CD4-positive, alpha-beta T cell (primary cell): Measurements from ENCODE around the gene FOXO4. TPM values are rescaled to one million over a fixed set of nuclear protein-coding genes. Genes with fewer than 3 reads are reported as not detected.
A peak's percentile ranks its signal among the peaks of the same experiment; 100 is the strongest.

Experiments used
- ATAC-seq: fragments of 200-7000 bp; cut with Tn5 transposase; one replicate; pipeline ENCODE4 v1.10.0; 2022; ENCODE audit warnings: mild to moderate bottlenecking; ENCODE audit not compliant: poor library complexity
- CTCF ChIA-PET: fragments of 350-600 bp; sonication (Branson Sonifier 250); formaldehyde crosslinking; loops from one replicate; lab custom pipeline; 2021; ENCODE audit warnings: antibody characterized with exemption, inconsistent platforms; lab: Charles Lee
- POLR2A ChIA-PET: fragments of 350-600 bp; sonication (Branson Sonifier 250); formaldehyde crosslinking; loops from one replicate; lab custom pipeline; 2021; ENCODE audit warnings: antibody characterized with exemption, inconsistent platforms; lab: Charles Lee
- DNase-seq, 14 experiments: peaks; one replicate each; pipeline ENCODE4 v3.0.0-alpha.2; 2013 to 2020; ENCODE audit warnings: mixed read lengths in 2 of 14
- H3K27ac ChIP-seq, 2 donors: one replicate each; pipeline versions ENCODE4 v1.5.1 to v1.7.0; 2013; ENCODE audit warnings: low read length in 2 of 2, low read depth in 1 of 2, mild to moderate bottlenecking in 1 of 2
- H3K27me3 ChIP-seq, 2 experiments: 1 replicate in 1 of 2; 2 replicates in 1 of 2; pipeline versions ENCODE4 v1.6.1 to v1.7.0; 2013; ENCODE audit warnings: low read length in 2 of 2, control low read depth in 1 of 2, mild to moderate bottlenecking in 1 of 2, moderate library complexity in 1 of 2; ENCODE audit not compliant: insufficient read depth in 2 of 2, control insufficient read depth in 1 of 2
- H3K36me3 ChIP-seq: one replicate; pipeline ENCODE4 v1.6.1; 2013; ENCODE audit warnings: low read length, control low read depth; ENCODE audit not compliant: insufficient read depth
- H3K4me1 ChIP-seq: one replicate; pipeline ENCODE4 v1.6.1; 2013; ENCODE audit warnings: low read length, control low read depth; ENCODE audit not compliant: insufficient read depth
- H3K4me3 ChIP-seq: one replicate; pipeline ENCODE4 v1.5.1; 2013; ENCODE audit warnings: mild to moderate bottlenecking, low read length, moderate library complexity
- H3K9me3 ChIP-seq, 2 experiments: 1 replicate in 1 of 2; 2 replicates in 1 of 2; pipeline versions ENCODE4 v1.6.1 to v1.7.0; 2013; ENCODE audit warnings: low read length in 2 of 2, mild to moderate bottlenecking in 2 of 2, control low read depth in 1 of 2, moderate library complexity in 1 of 2; ENCODE audit not compliant: control insufficient read depth in 1 of 2, insufficient read depth in 1 of 2
- H3K27ac Mint-ChIP-seq: one replicate; pipeline ENCODE4 v1.8.0; 2020; ENCODE audit warnings: mixed read lengths
- H3K27me3 Mint-ChIP-seq: one replicate; pipeline ENCODE4 v1.8.0; 2021; ENCODE audit warnings: mixed read lengths
- H3K36me3 Mint-ChIP-seq: one replicate; pipeline ENCODE4 v1.8.0; 2021; ENCODE audit warnings: low read depth, mixed read lengths
- H3K4me1 Mint-ChIP-seq: one replicate; pipeline ENCODE4 v1.8.0; 2021; ENCODE audit warnings: low read depth, mixed read lengths
- H3K4me3 Mint-ChIP-seq: one replicate; pipeline ENCODE4 v1.8.0; 2020; ENCODE audit warnings: mild to moderate bottlenecking, mixed read lengths
- H3K9me3 Mint-ChIP-seq: one replicate; pipeline ENCODE4 v1.8.0; 2020; ENCODE audit warnings: mixed read lengths
- intact Hi-C, 2 experiments: fragments of 100-400 bp; cut with DNase I in 1 of 2; cut with micrococcal nuclease in 1 of 2; formaldehyde crosslinking; loops; one replicate each; pipeline versions ENCODE4 v1.15.1 to v1.9.0; 2023 to 2025; cut with DNase I, micrococcal nuclease
- total RNA-seq, 174 experiments: library from RNA in 2 of 174; stranded (reverse) in 2 of 174; gene quantifications; one replicate each; pipeline ENCODE4 v1.2.3 and lab custom pipeline; 2021 to 2026
- TF ChIP-seq, protein P1 (sequence below): fragments of 200-600 bp; IDR thresholded peaks from one replicate; pipeline ENCODE4 v1.8.0; 2022; ENCODE audit warnings: antibody characterized with exemption, mild to moderate bottlenecking

FOXO4 gene
- total RNA-seq, 2 experiments from 2014 or later = 20.9 to 23.8 TPM

DNA sequence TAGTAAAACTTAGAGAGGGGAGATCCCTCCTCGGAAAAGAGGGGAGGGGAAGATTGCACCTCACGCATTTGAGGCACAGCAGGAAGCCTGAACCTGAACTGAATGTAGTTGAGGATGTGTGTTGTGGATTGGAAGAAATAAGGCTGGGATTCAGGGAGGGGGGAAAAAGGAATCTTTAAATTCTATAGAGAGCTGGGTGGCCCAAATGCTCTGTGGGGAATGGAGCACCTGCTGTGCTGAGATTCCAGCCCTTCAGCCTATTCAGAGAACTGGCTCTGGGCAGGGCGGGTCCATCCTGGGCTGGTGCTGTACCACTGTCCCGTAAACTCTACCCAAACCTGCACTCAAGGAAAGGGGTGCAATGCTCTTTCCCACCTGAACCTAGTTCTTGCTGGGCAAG, 4.1 kb downstream of the FOXO4 start:
- TF ChIP-seq, protein P1, sequence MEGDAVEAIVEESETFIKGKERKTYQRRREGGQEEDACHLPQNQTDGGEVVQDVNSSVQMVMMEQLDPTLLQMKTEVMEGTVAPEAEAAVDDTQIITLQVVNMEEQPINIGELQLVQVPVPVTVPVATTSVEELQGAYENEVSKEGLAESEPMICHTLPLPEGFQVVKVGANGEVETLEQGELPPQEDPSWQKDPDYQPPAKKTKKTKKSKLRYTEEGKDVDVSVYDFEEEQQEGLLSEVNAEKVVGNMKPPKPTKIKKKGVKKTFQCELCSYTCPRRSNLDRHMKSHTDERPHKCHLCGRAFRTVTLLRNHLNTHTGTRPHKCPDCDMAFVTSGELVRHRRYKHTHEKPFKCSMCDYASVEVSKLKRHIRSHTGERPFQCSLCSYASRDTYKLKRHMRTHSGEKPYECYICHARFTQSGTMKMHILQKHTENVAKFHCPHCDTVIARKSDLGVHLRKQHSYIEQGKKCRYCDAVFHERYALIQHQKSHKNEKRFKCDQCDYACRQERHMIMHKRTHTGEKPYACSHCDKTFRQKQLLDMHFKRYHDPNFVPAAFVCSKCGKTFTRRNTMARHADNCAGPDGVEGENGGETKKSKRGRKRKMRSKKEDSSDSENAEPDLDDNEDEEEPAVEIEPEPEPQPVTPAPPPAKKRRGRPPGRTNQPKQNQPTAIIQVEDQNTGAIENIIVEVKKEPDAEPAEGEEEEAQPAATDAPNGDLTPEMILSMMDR = no peak
- DNase-seq (no peak), ATAC-seq (no peak)
- Mint-ChIP-seq H3K27ac (peak overlapping the region; percentile 72), H3K4me3 (peak overlapping the region; percentile 45), H3K36me3 (peaks cover 9% of the 10 kb centered on the region), H3K27me3 (no peaks in the 10 kb centered on the region), H3K9me3 (no peaks in the 10 kb centered on the region), H3K4me1 (peaks cover 88% of the 10 kb centered on the region)
- intact Hi-C loops = loop anchor here (2.0 to 10.0 kb wide), 2 partner anchors 79 to 155 kb away; partner anchors contain the start of gene ZMYM3 (in 2 of the 2)
- ChIA-PET POLR2A (interaction anchor here (1.4 to 5.3 kb wide), 6 partner anchors 12 to 266 kb away, joined by 3 to 106 read pairs (median 19); partner anchors contain the start of genes IL2RG, MED12 and TAF1), CTCF (interaction anchor here (1.7 to 4.6 kb wide), 3 partner anchors 11 to 29 kb away, joined by 4 to 40 read pairs (median 22); partner anchors contain the start of genes IL2RG and MED12)
- H3K9me3 ChIP-seq = no peaks in the 10 kb centered on the region
- no peak overlapping the region for H3K27ac ChIP-seq
- no peak overlapping the region for H3K4me3 ChIP-seq
- no peaks in the 10 kb centered on the region for H3K36me3 ChIP-seq
- peaks cover 76% of the 10 kb centered on the region for H3K4me1 ChIP-seq
- no peaks in the 10 kb centered on the region for H3K27me3 ChIP-seq

DNA sequence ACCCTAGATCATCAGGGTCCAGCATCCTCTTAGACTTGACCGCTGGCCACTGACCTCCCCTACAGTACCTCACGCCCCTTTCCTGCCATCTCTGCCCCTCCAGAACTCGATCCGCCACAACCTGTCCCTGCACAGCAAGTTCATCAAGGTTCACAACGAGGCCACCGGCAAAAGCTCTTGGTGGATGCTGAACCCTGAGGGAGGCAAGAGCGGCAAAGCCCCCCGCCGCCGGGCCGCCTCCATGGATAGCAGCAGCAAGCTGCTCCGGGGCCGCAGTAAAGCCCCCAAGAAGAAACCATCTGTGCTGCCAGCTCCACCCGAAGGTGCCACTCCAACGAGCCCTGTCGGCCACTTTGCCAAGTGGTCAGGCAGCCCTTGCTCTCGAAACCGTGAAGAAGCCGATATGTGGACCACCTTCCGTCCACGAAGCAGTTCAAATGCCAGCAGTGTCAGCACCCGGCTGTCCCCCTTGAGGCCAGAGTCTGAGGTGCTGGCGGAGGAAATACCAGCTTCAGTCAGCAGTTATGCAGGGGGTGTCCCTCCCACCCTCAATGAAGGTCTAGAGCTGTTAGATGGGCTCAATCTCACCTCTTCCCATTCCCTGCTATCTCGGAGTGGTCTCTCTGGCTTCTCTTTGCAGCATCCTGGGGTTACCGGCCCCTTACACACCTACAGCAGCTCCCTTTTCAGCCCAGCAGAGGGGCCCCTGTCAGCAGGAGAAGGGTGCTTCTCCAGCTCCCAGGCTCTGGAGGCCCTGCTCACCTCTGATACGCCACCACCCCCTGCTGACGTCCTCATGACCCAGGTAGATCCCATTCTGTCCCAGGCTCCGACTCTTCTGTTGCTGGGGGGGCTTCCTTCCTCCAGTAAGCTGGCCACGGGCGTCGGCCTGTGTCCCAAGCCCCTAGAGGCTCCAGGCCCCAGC, 5.2 kb downstream of the FOXO4 start:
- Mint-ChIP-seq H3K36me3 (peaks cover 10% of the 10 kb centered on the region), H3K27me3 (no peaks in the 10 kb centered on the region), H3K9me3 (no peaks in the 10 kb centered on the region), H3K4me1 (peaks cover 85% of the 10 kb centered on the region), H3K4me3 (no peak overlapping the region), H3K27ac (peak overlapping the region; percentile 93)
- ChIA-PET POLR2A (interaction anchor here (1.2 to 5.3 kb wide), 6 partner anchors 11 to 81 kb away, joined by 3 to 106 read pairs (median 19); partner anchors contain the start of genes IL2RG and MED12), CTCF (interaction anchor here (1.0 to 4.6 kb wide), 4 partner anchors 10 to 27 kb away, joined by 4 to 40 read pairs (median 13); partner anchors contain the start of genes IL2RG and MED12)
- peak in 6 of 14 experiments; percentile 8 to 57 (median 34) for DNase-seq
- TF ChIP-seq, protein P1 = no peak
- Histone ChIP-seq H3K27ac (peak overlapping the region; percentile 9 to 21), H3K4me3 (no peak overlapping the region), H3K36me3 (no peaks in the 10 kb centered on the region), H3K9me3 (no peaks in the 10 kb centered on the region), H3K4me1 (peaks cover 83% of the 10 kb centered on the region), H3K27me3 (no peaks in the 10 kb centered on the region)
- peak; percentile 30 for ATAC-seq
- intact Hi-C loops = loop anchor here in 1 of 2 experiments (1.0 kb wide), 1 partner anchor 10 kb away; the partner anchor contains the start of gene IL2RG

DNA sequence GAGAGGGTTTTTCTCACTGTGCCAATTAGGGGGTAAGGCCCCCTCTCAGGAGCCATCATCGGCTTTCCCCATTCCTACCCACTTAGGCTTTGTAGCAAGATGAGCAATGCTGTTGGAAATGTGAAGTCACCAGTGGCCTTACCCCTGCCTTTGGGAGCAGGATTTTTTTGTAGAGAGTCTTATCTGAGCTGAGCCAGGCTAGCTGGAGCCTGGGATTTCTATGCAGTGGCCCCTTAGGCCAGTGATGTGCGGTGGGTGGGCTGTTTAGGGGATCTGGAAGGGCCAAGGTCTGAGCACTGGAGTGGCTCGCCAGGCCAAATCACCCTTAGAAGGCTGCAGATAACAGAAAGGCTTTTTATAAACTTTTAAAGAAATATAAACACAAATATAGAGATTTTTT, 6.6 kb downstream of the FOXO4 start:
- H3K4me1 ChIP-seq = peaks cover 89% of the 10 kb centered on the region
- CTCF ChIA-PET = interaction anchor here (0.8 to 4.6 kb wide), 3 partner anchors 9 to 26 kb away, joined by 3 to 40 read pairs (median 22); partner anchors contain the start of gene IL2RG
- H3K4me3 Mint-ChIP-seq = peak overlapping the region; percentile 74
- H3K36me3 ChIP-seq = peaks cover 7% of the 10 kb centered on the region
- no peak overlapping the region for H3K4me3 ChIP-seq
- H3K27me3 Mint-ChIP-seq = no peaks in the 10 kb centered on the region
- H3K9me3 ChIP-seq = no peaks in the 10 kb centered on the region
- H3K36me3 Mint-ChIP-seq = peaks cover 18% of the 10 kb centered on the region
- H3K4me1 Mint-ChIP-seq = peaks cover 87% of the 10 kb centered on the region
- peak overlapping the region in 1 of 2 donors; percentile 55 for H3K27ac ChIP-seq
- intact Hi-C loops = no loop called here
- no peaks in the 10 kb centered on the region for H3K27me3 ChIP-seq
- POLR2A ChIA-PET = interaction anchor here (1.1 to 5.3 kb wide), 7 partner anchors 10 to 264 kb away, joined by 4 to 106 read pairs (median 6); partner anchors contain the start of genes IL2RG, MED12, NONO and TAF1
- TF ChIP-seq, protein P1 = no peak
- H3K9me3 Mint-ChIP-seq = no peaks in the 10 kb centered on the region
- DNase-seq = no peak
- ATAC-seq = no peak
- peak overlapping the region; percentile 93 for H3K27ac Mint-ChIP-seq
